Raji (cell line): ENCODE results near the gene FDCSP.
"Not testable (repeated sequence)": the region's sequence is repeated elsewhere in the genome, so short reads cannot be mapped to it uniquely, and the experiment has no call there.

Source experiments
- POLR2A ChIP-seq: IDR thresholded peaks from 2 replicates; pipeline ENCODE4 v1.6.1; 2011; ENCODE audit warnings: low read depth, low read length, control low read depth; ENCODE audit not compliant: insufficient read depth

The FDCSP gene

DNA sequence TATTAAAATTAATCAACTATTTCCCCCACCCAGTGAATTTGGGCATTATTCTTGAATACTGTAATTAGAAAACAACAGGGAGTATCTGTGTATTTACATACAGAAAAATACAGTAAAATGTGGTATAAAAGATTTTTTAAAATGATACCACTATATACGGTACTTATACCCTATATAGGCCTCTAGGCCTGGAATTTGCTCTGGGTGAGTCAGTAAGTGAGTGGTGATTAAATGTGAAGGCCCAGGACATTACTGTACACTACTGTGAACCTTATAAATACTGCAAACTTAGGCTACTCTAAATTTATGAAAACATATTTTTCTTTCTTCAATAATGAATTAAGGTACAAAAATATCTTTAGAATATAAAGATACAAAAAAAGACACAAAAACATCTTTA lies 10.2 kb downstream of the FDCSP start:
- no peak for TF ChIP-seq POLR2A

DNA sequence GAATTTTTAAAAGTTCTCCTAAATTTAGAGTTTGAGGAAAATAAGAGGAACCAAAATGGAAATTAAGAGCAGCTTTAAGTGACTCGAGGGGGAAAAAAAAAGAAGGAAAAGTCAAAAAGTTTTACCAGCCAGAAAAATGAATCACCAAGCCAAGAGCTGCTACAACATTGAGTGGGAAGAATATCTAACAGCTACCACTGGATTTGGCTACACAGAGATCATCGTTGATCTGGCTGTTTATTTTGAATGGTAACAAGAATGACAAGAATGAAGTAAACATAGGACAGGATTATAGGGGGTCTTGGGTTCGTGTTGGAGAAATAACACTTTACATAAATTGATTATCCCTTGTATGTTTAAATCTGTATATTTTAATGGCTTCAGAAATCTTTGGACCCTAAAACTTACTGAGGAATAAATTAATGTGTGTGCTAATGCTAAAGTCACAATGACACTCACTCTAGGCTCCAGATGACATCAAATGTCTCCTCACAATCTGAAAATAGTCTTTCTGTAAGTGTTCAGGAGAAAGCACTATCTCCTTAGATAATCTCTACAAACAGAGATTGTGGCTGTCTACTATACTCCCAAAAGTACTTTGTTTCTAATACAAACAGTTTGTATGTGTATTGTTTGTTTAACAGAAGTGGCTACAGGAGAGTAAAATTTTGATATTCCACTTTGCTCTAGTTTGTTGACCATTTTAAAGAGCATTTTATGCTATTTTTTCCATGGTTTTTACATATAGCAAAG lies 13.4 kb downstream of the FDCSP start:
- TF ChIP-seq POLR2A = no peak

DNA sequence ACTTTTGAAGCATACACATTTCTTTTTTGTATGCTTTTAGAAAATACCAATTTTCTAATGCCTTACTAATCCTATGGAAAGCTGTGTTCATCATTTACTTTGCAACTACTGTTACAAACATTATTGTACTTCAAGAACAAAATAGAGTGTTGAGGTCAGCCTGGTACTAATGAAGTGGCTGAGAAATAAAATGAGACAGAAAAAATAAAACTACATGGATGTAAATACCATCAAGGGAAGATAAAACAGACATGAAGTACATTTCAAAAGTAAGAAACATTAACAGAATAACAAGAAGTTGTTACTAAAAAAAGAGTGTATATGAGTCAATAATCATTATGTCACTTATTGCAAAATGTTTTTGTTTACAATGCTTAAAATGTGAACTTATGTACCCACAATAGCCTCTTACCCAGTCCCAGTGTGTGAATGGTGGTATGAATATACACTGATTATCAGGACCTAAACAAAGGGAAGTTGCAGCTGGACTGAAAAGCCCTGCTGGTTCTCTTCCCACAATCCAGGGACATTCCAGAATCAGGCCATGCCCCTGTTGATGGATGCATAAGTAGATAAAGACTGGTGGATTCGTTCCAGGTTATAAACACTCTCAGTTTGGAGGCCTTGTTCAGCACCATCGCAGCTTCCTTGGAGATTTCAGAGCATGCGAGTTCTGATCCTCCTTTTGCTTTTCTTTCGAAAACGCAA lies 14.1 kb downstream of the FDCSP start:
- no peak for TF ChIP-seq POLR2A

DNA sequence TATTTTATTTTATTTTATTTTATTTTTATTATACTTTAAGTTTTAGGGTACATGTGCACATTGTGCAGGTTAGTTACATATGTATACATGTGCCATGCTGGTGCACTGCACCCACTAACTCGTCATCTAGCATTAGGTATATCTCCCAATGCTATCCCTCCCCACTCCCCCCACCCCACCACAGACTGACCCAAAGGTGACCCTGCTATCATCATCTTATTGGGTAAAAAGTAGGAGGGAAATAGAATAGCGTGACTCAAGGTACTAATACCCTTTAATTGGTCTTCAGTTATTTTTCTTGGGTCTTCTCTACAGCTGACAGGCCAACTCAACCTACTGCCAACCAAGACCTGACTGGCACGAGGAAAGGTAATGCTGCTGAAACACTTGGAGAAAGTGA lies 16.4 kb downstream of the FDCSP start, which contains the start of gene CSN3:
CSN3 (plus strand) TSS at position 301 of the 400 bp plus-strand sequence. CDS start 2,223 bp downstream, outside the sequence.
- TF ChIP-seq POLR2A = not testable (repeated sequence)

DNA sequence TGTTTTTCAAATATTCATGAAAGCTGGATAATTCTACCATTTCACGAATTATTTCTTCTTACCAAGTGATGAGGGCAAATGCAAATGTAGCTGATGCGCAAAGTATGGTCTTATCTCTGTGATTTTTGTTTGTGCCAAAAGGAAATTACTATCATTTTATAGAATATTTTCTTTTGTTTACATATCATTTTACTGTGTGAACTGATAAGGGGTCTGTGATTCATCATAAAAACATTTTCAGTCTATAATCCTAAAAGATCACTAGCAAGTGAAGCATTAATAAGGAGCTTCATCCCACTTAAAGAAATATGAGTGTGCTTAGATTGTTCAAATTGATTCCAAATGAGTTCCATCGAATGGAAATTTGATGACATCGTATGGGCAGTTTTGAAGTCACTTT lies 17.2 kb downstream of the FDCSP start:
- no peak for TF ChIP-seq POLR2A

DNA sequence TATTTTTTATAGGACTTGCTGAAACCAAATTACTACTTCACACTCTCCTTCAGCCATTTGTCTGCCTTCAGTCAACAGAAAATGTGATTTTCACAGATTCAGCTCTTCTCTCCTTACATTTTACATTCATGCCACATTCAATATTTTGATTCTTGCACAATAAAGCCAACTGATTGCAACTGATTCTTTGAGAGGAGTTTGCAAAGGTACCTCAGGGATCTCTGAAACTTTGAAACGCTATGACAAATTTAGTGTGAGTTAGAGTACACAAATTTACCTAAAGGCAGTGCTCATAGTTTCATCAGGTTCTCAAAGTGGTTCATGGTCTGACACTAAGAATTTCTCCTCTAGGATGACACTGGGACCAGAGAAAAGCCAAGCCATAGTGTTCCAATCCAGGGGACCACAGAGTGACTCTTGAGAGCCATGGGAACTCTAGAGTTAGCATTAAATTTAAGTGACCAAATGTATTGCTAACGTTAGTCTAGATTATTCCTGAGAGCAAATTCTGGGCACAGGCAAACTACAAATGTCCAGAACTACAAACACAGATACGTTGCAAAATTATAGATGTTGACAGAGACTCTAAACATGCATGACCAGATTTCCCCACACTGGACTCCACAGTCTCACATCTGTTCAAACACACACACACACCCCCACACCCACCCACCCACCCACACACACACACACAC lies 25.5 kb downstream of the FDCSP start:
- TF ChIP-seq POLR2A = no peak

DNA sequence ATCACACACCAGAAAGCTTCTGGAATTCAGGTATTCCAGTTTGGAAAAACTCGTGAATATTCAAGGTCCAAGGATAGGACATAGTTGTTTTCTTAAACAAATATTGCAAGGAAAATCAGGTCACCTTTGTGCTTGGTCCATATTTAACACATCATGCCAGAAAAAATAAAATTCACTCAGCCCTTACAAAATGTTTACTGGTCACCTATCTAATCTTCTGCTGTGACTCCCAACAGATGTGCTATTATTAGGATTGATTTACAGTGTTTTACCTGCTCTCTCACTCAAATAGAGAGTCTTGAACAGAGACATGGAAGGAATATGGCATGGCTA lies 26.0 kb downstream of the FDCSP start:
- no peak for TF ChIP-seq POLR2A

DNA sequence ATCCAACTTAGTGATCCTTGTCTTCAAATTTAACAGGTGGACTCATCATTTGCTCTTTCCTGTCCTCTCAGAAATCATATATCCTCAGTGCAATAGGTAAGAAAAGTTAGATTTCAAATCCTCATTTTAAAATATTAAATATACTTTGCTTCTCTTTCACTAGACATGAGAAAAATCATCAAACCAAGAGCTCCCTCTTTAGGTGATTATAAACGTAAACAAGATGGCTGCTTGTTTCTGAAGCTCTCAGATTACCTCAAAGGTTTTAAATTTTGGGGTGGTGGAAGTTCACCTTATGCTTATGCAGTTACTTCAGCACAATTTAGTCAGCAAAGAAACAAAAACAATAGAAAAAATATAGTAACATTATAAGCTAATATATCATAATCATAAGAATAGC lies 43.8 kb downstream of the FDCSP start:
- no peak for TF ChIP-seq POLR2A

DNA sequence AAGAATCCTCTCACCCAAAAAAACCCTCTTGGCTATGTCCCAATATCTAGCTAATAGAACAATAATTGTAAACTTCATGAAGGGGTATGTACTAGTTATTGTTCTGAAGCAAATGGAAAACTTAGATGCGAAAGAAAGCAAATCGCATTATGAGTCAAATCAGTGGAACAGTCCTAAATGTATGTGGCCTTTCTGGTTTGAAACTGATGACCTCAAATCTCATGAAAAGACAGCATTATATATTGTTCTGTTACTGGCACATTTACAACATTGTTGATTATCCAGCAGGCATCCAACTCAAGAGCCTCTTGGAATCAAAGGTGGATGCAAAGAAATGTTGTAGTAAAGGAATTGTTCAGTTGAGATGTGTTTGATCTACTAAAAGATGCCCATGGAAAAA lies 51.2 kb downstream of the FDCSP start:
- TF ChIP-seq POLR2A = no peak

DNA sequence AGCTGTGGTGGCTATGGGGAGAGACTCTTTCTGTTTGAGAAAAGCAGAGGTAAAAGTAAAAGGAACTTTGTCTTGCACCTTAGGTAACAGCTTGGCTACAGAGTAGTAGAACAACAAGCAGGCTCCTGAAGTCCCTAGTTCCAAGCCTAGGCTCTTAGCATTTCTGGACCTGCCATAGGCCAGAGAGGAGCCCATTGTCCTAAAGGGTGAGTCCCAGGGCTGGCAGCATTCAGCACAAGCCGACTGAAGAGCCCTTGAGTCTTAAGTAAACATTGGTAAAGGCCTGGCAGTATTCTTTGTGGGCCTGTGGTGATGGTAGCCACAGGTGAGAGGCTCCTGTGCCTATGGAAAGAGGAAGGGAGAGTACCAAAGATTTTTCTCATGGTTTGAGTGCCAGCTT lies 54.6 kb downstream of the FDCSP start:
- TF ChIP-seq POLR2A = no peak
